Measurements from ENCODE around the gene SIAH1.

- TF ChIP-seq CTCF (conservative IDR thresholded peaks at IDR 0.05; ENCODE audit: low read depth, low read length) (no peak), EZH2 (IDR thresholded peaks at IDR 0.05; ENCODE audit: borderline replicate concordance, low read depth, low read length, poor library complexity, severe bottlenecking) (no peak)
Observed at GRCh38 chr16:48433850-48434530, 48.8 kb upstream of the SIAH1 start.

All from A673 (cell line).